ENCODE results near the gene FKRP. TPM values are rescaled to one million over a fixed set of nuclear protein-coding genes. Genes with fewer than 3 reads are reported as not detected.

The FKRP gene
- total RNA-seq, 4 donors from 2014 or later = 15.7 to 20.4 (median 17.7) TPM

- peaks cover 0 to 95% (median 35%) of the 10 kb centered on the region in 3 donors for H3K36me3 ChIP-seq
- TF ChIP-seq POLR2A (IDR thresholded peaks at IDR 0.05) (no peak), CTCF (IDR thresholded peaks at IDR 0.05) (no peak), EP300 (IDR thresholded peaks at IDR 0.05) (no peak)
- no peaks in the 10 kb centered on the region for H3K27me3 ChIP-seq
- WGBS, 2 donors = 82 to 84% methylated on average over 7 of the region's 7 CpGs
- H3K4me3 ChIP-seq = no peak overlapping the region
- peaks cover 0 to 79% (median 14%) of the 10 kb centered on the region in 4 donors for H3K4me1 ChIP-seq
- DNase-seq (ENCODE audit: low spot score in 2 of 2) = no peak
- peak overlapping the region in 1 of 4 donors; percentile 62 for H3K27ac ChIP-seq
- no peaks in the 10 kb centered on the region for H3K9me3 ChIP-seq
Observed at GRCh38 chr19:46729696-46730095, 16.2 kb upstream of the FKRP start.

- no peak overlapping the region for H3K4me3 ChIP-seq
- WGBS, 2 donors = 93% methylated on average over 6 to 9 of the region's 9 CpGs
Observed at GRCh38 chr19:46730187-46730586, 15.7 kb upstream of the FKRP start.

GRCh38 chr19:46730595-46730994 is 15.3 kb upstream of the FKRP start:
- Histone ChIP-seq H3K27ac (no peak overlapping the region), H3K9me3 (no peaks in the 10 kb centered on the region), H3K4me3 (no peak overlapping the region), H3K27me3 (no peaks in the 10 kb centered on the region), H3K36me3 (peaks cover 0 to 90% (median 26%) of the 10 kb centered on the region in 3 donors), H3K4me1 (peaks cover 0 to 88% (median 16%) of the 10 kb centered on the region in 4 donors)
- DNase-seq (ENCODE audit: low spot score in 2 of 2) = no peak
- TF ChIP-seq POLR2A (IDR thresholded peaks at IDR 0.05) (no peak), EP300 (IDR thresholded peaks at IDR 0.05) (no peak), CTCF (IDR thresholded peaks at IDR 0.05) (no peak)
- 94% methylated on average over 13 to 14 of the region's 14 CpGs for WGBS, 2 donors

More at GRCh38 chr19:46730187-46730586, 15.7 kb upstream of the FKRP start:
- Histone ChIP-seq H3K9me3 (no peaks in the 10 kb centered on the region), H3K27ac (peak overlapping the region in 1 of 4 donors; percentile 62), H3K4me1 (peaks cover 0 to 84% (median 16%) of the 10 kb centered on the region in 4 donors), H3K36me3 (peaks cover 0 to 90% (median 30%) of the 10 kb centered on the region in 3 donors), H3K27me3 (no peaks in the 10 kb centered on the region)
- TF ChIP-seq EP300 (IDR thresholded peaks at IDR 0.05) (no peak), CTCF (IDR thresholded peaks at IDR 0.05) (no peak), POLR2A (IDR thresholded peaks at IDR 0.05) (no peak)
- DNase-seq (ENCODE audit: low spot score in 2 of 2) = no peak

- 60 to 75% methylated on average over 14 of the region's 14 CpGs for WGBS, 2 donors
Observed at GRCh38 chr19:46731007-46731501, 14.8 kb upstream of the FKRP start.

More at GRCh38 chr19:46731007-46731501, 14.8 kb upstream of the FKRP start:
- no peak for DNase-seq (ENCODE audit: low spot score in 2 of 2)
- Histone ChIP-seq H3K27me3 (no peaks in the 10 kb centered on the region), H3K9me3 (no peaks in the 10 kb centered on the region), H3K4me3 (no peak overlapping the region), H3K36me3 (peaks cover 0 to 90% (median 23%) of the 10 kb centered on the region in 3 donors), H3K4me1 (peaks cover 0 to 88% (median 16%) of the 10 kb centered on the region in 4 donors), H3K27ac (no peak overlapping the region)
- TF ChIP-seq EP300 (IDR thresholded peaks at IDR 0.05) (peak in 1 of 2 donors; percentile 12), POLR2A (IDR thresholded peaks at IDR 0.05) (no peak), CTCF (IDR thresholded peaks at IDR 0.05) (no peak)
